HG02588 (cell line): ENCODE data around the gene NDUFA7.
"Not testable (repeated sequence)": the region's sequence is repeated elsewhere in the genome, so short reads cannot be mapped to it uniquely, and the experiment has no call there.

Source experiments
- ATAC-seq: cut with Tn5 transposase; IDR thresholded peaks from one replicate; pipeline ENCODE4 v1.9.1; 2021; ENCODE audit warnings: mild to moderate bottlenecking, moderate library complexity; ENCODE audit not compliant: unreplicated experiment

Gene NDUFA7

GRCh38 chr19:8321067-8321985 lies at the start of gene NDUFA7, which contains the start of gene RPS28:
Gene NDUFA7, minus strand, starts transcription at chr19:8321375. Its CDS starts 17 bp downstream, at chr19:8321358.
Gene RPS28, plus strand, starts transcription at chr19:8321496. Its CDS starts 35 bp downstream, at chr19:8321531.
- ATAC-seq = peak; percentile 86

GRCh38 chr19:8370176-8371010 lies 49.2 kb upstream of the NDUFA7 start:
- ATAC-seq = no peak

- ATAC-seq = no peak
Measured at GRCh38 chr19:8367327-8368001, 46.3 kb upstream of the NDUFA7 start.

- no peak for ATAC-seq
Measured at GRCh38 chr19:8366961-8367326, 45.8 kb upstream of the NDUFA7 start.

GRCh38 chr19:8366121-8366581 lies 45.0 kb upstream of the NDUFA7 start:
- no peak for ATAC-seq

GRCh38 chr19:8363803-8364771 lies 42.9 kb upstream of the NDUFA7 start, which contains the start of gene ANGPTL4:
Gene ANGPTL4, plus strand, starts transcription at chr19:8364155. Its CDS starts 167 bp downstream, at chr19:8364322.
- no peak for ATAC-seq

- no peak for ATAC-seq
Measured at GRCh38 chr19:8361921-8362793, 41.0 kb upstream of the NDUFA7 start.

GRCh38 chr19:8360196-8360595 lies 39.0 kb upstream of the NDUFA7 start:
- ATAC-seq = no peak

GRCh38 chr19:8358948-8359347 lies 37.8 kb upstream of the NDUFA7 start:
- no peak for ATAC-seq

- ATAC-seq = no peak
Measured at GRCh38 chr19:8357007-8357521, 35.9 kb upstream of the NDUFA7 start.

- no peak for ATAC-seq
Measured at GRCh38 chr19:8355631-8356402, 34.6 kb upstream of the NDUFA7 start.

GRCh38 chr19:8352845-8353244 lies 31.7 kb upstream of the NDUFA7 start:
- not testable (repeated sequence) for ATAC-seq

- no peak for ATAC-seq
Measured at GRCh38 chr19:8352134-8352827, 31.1 kb upstream of the NDUFA7 start.

- ATAC-seq = not testable (repeated sequence)
Measured at GRCh38 chr19:8349629-8350372, 28.6 kb upstream of the NDUFA7 start.

- no peak for ATAC-seq
Measured at GRCh38 chr19:8343483-8343844, 22.3 kb upstream of the NDUFA7 start.

- peak; percentile 80 for ATAC-seq
Measured at GRCh38 chr19:8342684-8343482, 21.7 kb upstream of the NDUFA7 start, which contains the start of gene KANK3. Gene KANK3, minus strand, starts transcription at chr19:8343262. Its CDS starts 5,434 bp downstream, at chr19:8337828.
